Measurements from ENCODE around the gene PANX3. TPM values are rescaled to one million over a fixed set of nuclear protein-coding genes. Genes with fewer than 3 reads are reported as not detected.

PANX3 gene
- total RNA-seq, 4 donors from 2014 or later = 0.47 TPM; not detected in 3

GRCh38 chr11:124663861-124664260 lies 52.6 kb downstream of the PANX3 start:
- H3K27ac ChIP-seq = no peak overlapping the region
- H3K27me3 ChIP-seq = no peaks in the 10 kb centered on the region
- no peak overlapping the region for H3K4me3 ChIP-seq
- H3K9me3 ChIP-seq = no peaks in the 10 kb centered on the region
- peaks cover 0 to 63% of the 10 kb centered on the region in 2 donors for H3K36me3 ChIP-seq
- no peaks in the 10 kb centered on the region for H3K4me1 ChIP-seq
- ATAC-seq = no peak
- 73% methylated on average over 2 of the region's 2 CpGs for WGBS, 2 donors (ENCODE audit: low coverage in 1 of 2)
- no peak for TF ChIP-seq EP300 (IDR thresholded peaks at IDR 0.05)
- no peak for TF ChIP-seq CTCF (IDR thresholded peaks at IDR 0.05)
- no peak for TF ChIP-seq POLR2A (IDR thresholded peaks at IDR 0.05)
- no peak for TF ChIP-seq POLR2AphosphoS5 (IDR thresholded peaks at IDR 0.05)

- Histone ChIP-seq H3K36me3 (peaks cover 0 to 49% of the 10 kb centered on the region in 2 donors), H3K27me3 (no peaks in the 10 kb centered on the region), H3K9me3 (no peaks in the 10 kb centered on the region), H3K4me1 (peaks cover 0 to 5% (median 2%) of the 10 kb centered on the region in 3 donors), H3K27ac (no peak overlapping the region), H3K4me3 (no peak overlapping the region)
- no peak for TF ChIP-seq POLR2AphosphoS5 (IDR thresholded peaks at IDR 0.05)
- 92 to 98% methylated on average over 3 of the region's 3 CpGs for WGBS, 2 donors (ENCODE audit: low coverage in 1 of 2)
- ATAC-seq = no peak
Observed at GRCh38 chr11:124667601-124668000, 56.4 kb downstream of the PANX3 start.

GRCh38 chr11:124669193-124669592 lies 58.0 kb downstream of the PANX3 start:
- Histone ChIP-seq H3K27ac (no peak overlapping the region), H3K4me1 (peaks cover 0 to 15% (median 6%) of the 10 kb centered on the region in 3 donors), H3K36me3 (peaks cover 0 to 36% of the 10 kb centered on the region in 2 donors), H3K4me3 (no peak overlapping the region), H3K9me3 (no peaks in the 10 kb centered on the region), H3K27me3 (no peaks in the 10 kb centered on the region)
- TF ChIP-seq EP300 (IDR thresholded peaks at IDR 0.05) (no peak), POLR2AphosphoS5 (IDR thresholded peaks at IDR 0.05) (no peak), POLR2A (IDR thresholded peaks at IDR 0.05) (no peak), CTCF (IDR thresholded peaks at IDR 0.05) (peak; percentile 68 to 82 (median 76))
- 17 to 23% methylated on average over 6 to 8 of the region's 8 CpGs for WGBS, 2 donors (ENCODE audit: low coverage in 1 of 2)
- no peak for ATAC-seq

Small RNA genes lying within 50 kb of the gene (small RNA-seq; reads per million reads assigned to genes)
- 0 reads per million in 4 donors for gene RNA5SP352

Other genes with a start within 250 kb of the PANX3 start
- gene OR8B2, start 226.9 kb upstream of the PANX3 start, total RNA-seq = not detected
- not detected for gene OR8B3, start 212.4 kb upstream of the PANX3 start, total RNA-seq
- not detected for gene OR8B4, start 186.6 kb upstream of the PANX3 start, total RNA-seq
- not detected for gene OR8B8, start 165.7 kb upstream of the PANX3 start, total RNA-seq
- not detected for gene OR8B12, start 67.8 kb upstream of the PANX3 start, total RNA-seq
- gene OR8A1, start 41.4 kb upstream of the PANX3 start, total RNA-seq = not detected
- 10 to 100 TPM; 35.2 to 54.2 (median 42.4) TPM for gene TBRG1, start 11.4 kb downstream of the PANX3 start, total RNA-seq
- gene SIAE, start 62.3 kb downstream of the PANX3 start, total RNA-seq = 1 to 10 TPM; 2.7 to 7.5 (median 4.0) TPM
- gene SPA17, start 62.5 kb downstream of the PANX3 start, total RNA-seq = 10 to 100 TPM in 1 of 4 donors, 1 to 10 TPM in 3; 4.6 to 15.3 (median 7.4) TPM
- gene NRGN, start 128.5 kb downstream of the PANX3 start, total RNA-seq = 1 to 10 TPM in 3 of 4 donors, under 1 TPM in 1; 0.66 to 2.4 (median 1.8) TPM
- 1 to 10 TPM in 2 of 4 donors, under 1 TPM in 1, not detected in 1; 0.58 to 3.2 (median 1.2) TPM for gene VSIG2, start 140.8 kb downstream of the PANX3 start, total RNA-seq
- gene ESAM, start 150.9 kb downstream of the PANX3 start, total RNA-seq = 10 to 100 TPM in 3 of 4 donors, 1 to 10 TPM in 1; 9.8 to 38.4 (median 22.4) TPM
- gene MSANTD2, start 189.0 kb downstream of the PANX3 start, total RNA-seq = 10 to 100 TPM in 3 of 4 donors, 1 to 10 TPM in 1; 7.0 to 34.9 (median 13.0) TPM

Data from gastroesophageal sphincter (tissue), 4 donors.